HEK293T (cell line): ENCODE results near the gene NDUFAF2.

ENCODE experiments used
- BHLHE40 ChIP-seq: fragments of 450-650 bp; IDR thresholded peaks from 2 replicates; pipeline ENCODE4 v1.6.1; 2016; ENCODE audit warnings: mild to moderate bottlenecking, moderate library complexity, borderline replicate concordance
- ELF4 ChIP-seq: fragments of 450-650 bp; IDR thresholded peaks from 2 replicates; pipeline ENCODE4 v1.6.1; 2017; ENCODE audit warnings: antibody characterized with exemption
- FOXA1 ChIP-seq: fragments of 450-650 bp; IDR thresholded peaks from 2 replicates; pipeline ENCODE4 v1.6.1; 2016; ENCODE audit warnings: mild to moderate bottlenecking
- FOXK2 ChIP-seq: fragments of 450-650 bp; IDR thresholded peaks from 2 replicates; pipeline ENCODE4 v1.6.1; 2016; ENCODE audit warnings: mild to moderate bottlenecking
- FOXM1 ChIP-seq: fragments of 450-650 bp; IDR thresholded peaks from 2 replicates; pipeline ENCODE4 v1.6.1; 2017; ENCODE audit warnings: mild to moderate bottlenecking, borderline replicate concordance
- HDGF ChIP-seq: fragments of 450-650 bp; IDR thresholded peaks from 2 replicates; pipeline ENCODE4 v1.6.1; 2017; ENCODE audit warnings: antibody characterized with exemption, borderline replicate concordance
- L3MBTL2 ChIP-seq: fragments of 450-650 bp; conservative IDR thresholded peaks from 2 replicates; pipeline ENCODE4 v1.6.1; 2016; ENCODE audit warnings: mild to moderate bottlenecking
- LEF1 ChIP-seq: fragments of 450-650 bp; IDR thresholded peaks from 2 replicates; pipeline ENCODE4 v1.6.1; 2017; ENCODE audit warnings: mild to moderate bottlenecking, borderline replicate concordance
- NFRKB ChIP-seq: fragments of 450-650 bp; IDR thresholded peaks from 2 replicates; pipeline ENCODE4 v1.6.1; 2016; ENCODE audit warnings: mild to moderate bottlenecking, moderate library complexity
- SP1 ChIP-seq: fragments of 450-650 bp; IDR thresholded peaks from 2 replicates; pipeline ENCODE4 v1.6.1; 2017
- SUZ12 ChIP-seq: fragments of 450-650 bp; IDR thresholded peaks from 2 replicates; pipeline ENCODE4 v1.6.1; 2016; ENCODE audit warnings: mild to moderate bottlenecking
- TARDBP ChIP-seq: fragments of 450-650 bp; IDR thresholded peaks from 2 replicates; pipeline ENCODE4 v1.6.1; 2016
- ZNF384 ChIP-seq: fragments of 450-650 bp; IDR thresholded peaks from 2 replicates; pipeline ENCODE4 v1.6.1; 2016
- TF ChIP-seq, protein P1 (sequence below): fragments of 450-650 bp; IDR thresholded peaks from 2 replicates; pipeline ENCODE4 v1.6.1; 2016

DNA sequence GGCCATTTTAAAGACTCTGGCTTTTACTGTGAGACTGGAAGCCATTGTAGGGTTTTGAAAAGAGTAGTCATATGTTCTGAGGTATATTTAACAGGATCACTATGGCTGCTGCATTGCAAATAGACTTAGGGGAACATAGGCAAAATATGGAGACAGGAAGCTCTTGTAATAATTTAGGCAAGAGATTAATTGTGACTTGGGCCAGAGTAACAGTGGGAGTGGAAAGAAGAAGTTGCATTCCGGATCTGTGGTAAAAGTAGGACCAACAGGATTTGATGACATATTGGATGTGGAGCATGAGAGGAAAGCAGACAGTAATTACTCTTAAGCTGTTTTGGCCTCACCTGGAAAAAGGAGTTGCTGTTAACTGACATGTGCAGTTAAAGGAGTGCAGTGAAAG lies 131.6 kb downstream of the NDUFAF2 start:
- TF ChIP-seq BHLHE40 (no peak), ZNF384 (no peak), SP1 (no peak), ELF4 (no peak), SUZ12 (no peak), NFRKB (no peak), TARDBP (no peak), FOXK2 (no peak), HDGF (no peak), FOXA1 (no peak), FOXM1 (no peak), L3MBTL2 (no peak), LEF1 (no peak)
- TF ChIP-seq, protein P1, sequence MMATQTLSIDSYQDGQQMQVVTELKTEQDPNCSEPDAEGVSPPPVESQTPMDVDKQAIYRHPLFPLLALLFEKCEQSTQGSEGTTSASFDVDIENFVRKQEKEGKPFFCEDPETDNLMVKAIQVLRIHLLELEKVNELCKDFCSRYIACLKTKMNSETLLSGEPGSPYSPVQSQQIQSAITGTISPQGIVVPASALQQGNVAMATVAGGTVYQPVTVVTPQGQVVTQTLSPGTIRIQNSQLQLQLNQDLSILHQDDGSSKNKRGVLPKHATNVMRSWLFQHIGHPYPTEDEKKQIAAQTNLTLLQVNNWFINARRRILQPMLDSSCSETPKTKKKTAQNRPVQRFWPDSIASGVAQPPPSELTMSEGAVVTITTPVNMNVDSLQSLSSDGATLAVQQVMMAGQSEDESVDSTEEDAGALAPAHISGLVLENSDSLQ = no peak
